ENCODE data around the gene DEGS2. TPM values are rescaled to one million over a fixed set of nuclear protein-coding genes. Genes with fewer than 3 reads are reported as not detected.

The DEGS2 gene
- total RNA-seq, 1 experiment from 2014 or later: not detected

DNA sequence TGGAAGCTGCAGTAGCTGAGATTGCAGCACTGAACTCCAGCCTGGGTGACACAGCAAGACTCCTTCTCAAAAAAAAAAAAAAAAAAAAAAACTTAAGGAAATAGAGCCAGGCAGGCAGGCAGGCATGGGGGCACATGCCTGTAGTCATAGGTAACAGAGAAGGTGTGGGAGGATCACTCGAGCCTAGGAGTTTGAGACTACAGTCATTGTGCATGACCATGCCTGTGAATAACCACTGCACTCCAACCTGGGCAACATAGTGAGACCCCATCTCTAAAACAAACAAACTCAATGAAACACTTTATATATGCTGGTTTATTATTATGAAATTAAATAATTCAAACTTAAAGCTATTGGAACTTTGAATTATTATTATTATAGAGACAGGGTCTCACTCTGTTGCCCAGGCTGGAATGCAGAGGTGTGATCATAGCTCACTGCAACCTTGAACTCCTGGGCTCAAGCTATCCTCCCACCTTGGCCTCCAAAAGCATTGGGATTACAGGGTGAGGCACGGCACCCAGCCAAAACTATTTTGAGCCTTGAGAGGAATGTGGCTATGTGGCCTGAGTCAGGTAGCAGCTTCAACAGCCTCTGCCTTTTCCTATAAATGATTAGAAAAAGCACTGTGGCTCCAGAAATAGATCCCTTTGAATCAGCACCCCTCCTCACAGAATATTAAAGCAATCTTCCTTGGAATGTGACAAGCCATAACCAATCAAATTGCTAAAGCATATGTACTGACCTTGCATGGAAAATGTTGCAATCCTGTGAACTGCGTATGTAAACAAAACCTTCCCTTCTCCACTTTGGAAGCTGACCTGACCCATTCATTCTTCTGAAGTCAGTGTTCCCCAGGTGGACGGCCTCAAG, 44.8 kb upstream of the DEGS2 start:
- no peaks in the 10 kb centered on the region for H3K9me3 ChIP-seq (ENCODE audit: low read depth, low read length, poor library complexity, severe bottlenecking)
- no peaks in the 10 kb centered on the region for H3K36me3 ChIP-seq (ENCODE audit: insufficient read depth, low read length, poor library complexity, severe bottlenecking)
- TF ChIP-seq, protein P1, sequence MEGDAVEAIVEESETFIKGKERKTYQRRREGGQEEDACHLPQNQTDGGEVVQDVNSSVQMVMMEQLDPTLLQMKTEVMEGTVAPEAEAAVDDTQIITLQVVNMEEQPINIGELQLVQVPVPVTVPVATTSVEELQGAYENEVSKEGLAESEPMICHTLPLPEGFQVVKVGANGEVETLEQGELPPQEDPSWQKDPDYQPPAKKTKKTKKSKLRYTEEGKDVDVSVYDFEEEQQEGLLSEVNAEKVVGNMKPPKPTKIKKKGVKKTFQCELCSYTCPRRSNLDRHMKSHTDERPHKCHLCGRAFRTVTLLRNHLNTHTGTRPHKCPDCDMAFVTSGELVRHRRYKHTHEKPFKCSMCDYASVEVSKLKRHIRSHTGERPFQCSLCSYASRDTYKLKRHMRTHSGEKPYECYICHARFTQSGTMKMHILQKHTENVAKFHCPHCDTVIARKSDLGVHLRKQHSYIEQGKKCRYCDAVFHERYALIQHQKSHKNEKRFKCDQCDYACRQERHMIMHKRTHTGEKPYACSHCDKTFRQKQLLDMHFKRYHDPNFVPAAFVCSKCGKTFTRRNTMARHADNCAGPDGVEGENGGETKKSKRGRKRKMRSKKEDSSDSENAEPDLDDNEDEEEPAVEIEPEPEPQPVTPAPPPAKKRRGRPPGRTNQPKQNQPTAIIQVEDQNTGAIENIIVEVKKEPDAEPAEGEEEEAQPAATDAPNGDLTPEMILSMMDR (conservative IDR thresholded peaks at IDR 0.05; ENCODE audit: low read depth, low read length): no peak
- no peak for TF ChIP-seq EZH2 (IDR thresholded peaks at IDR 0.05; ENCODE audit: borderline replicate concordance, low read depth, low read length, poor library complexity, severe bottlenecking)
- intact Hi-C loops (cut with micrococcal nuclease; ENCODE audit: unreplicated experiment): no loop called here
- H3K4me1 ChIP-seq (ENCODE audit: insufficient read depth, low read length, poor library complexity, severe bottlenecking): peaks cover 31% of the 10 kb centered on the region
- ChIA-PET CTCF (interaction anchor here (1.0 kb wide), 1 partner anchor 11 kb away, joined by 5 read pairs; no protein-coding TSS in a partner anchor), POLR2A (ENCODE audit: low non-redundant PET) (no interaction called here)
- no peak for DNase-seq (ENCODE audit: low spot score)
- no peak overlapping the region for H3K4me3 ChIP-seq (ENCODE audit: low read depth, low read length, poor library complexity, severe bottlenecking)
- H3K27me3 ChIP-seq (replicated peaks; ENCODE audit: insufficient read depth, low read depth, low read length, poor library complexity): no peaks in the 10 kb centered on the region
- BruUV-seq (replicated peaks): no TSS peak
- H3K27ac ChIP-seq (ENCODE audit: low read depth, low read length, poor library complexity, severe bottlenecking): no peak overlapping the region

DNA sequence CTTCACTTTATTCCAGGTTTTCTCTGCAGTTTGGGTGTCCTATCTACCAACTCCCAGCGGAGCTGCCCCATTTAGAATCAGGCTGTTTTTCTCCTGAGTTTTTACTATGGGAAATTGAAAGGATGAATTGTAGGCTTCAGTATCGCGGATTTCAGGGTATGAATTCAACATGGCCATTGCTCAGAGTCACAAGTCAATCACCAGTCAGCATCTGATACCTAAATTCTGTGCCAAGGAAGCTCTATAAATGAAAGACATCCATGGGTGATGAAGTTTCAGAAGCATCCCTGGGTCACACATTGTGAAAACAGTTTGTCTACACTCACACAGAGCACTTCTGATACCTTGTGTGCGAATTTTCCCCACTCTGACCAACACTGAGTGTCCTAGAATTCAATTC, 43.7 kb upstream of the DEGS2 start:
- no peaks in the 10 kb centered on the region for H3K27me3 ChIP-seq (replicated peaks; ENCODE audit: insufficient read depth, low read depth, low read length, poor library complexity)
- TF ChIP-seq, protein P1 (conservative IDR thresholded peaks at IDR 0.05; ENCODE audit: low read depth, low read length): no peak
- TF ChIP-seq EZH2 (IDR thresholded peaks at IDR 0.05; ENCODE audit: borderline replicate concordance, low read depth, low read length, poor library complexity, severe bottlenecking): no peak
- no peaks in the 10 kb centered on the region for H3K9me3 ChIP-seq (ENCODE audit: low read depth, low read length, poor library complexity, severe bottlenecking)
- no peaks in the 10 kb centered on the region for H3K36me3 ChIP-seq (ENCODE audit: insufficient read depth, low read length, poor library complexity, severe bottlenecking)
- DNase-seq (ENCODE audit: low spot score): no peak
- POLR2A ChIA-PET (ENCODE audit: low non-redundant PET): interaction anchor here (0.6 kb wide), 1 partner anchor 10 kb away, joined by 4 read pairs; no protein-coding TSS in a partner anchor
- peak overlapping the region; percentile 18 for H3K4me3 ChIP-seq (ENCODE audit: low read depth, low read length, poor library complexity, severe bottlenecking)
- BruUV-seq (replicated peaks): no TSS peak
- H3K27ac ChIP-seq (ENCODE audit: low read depth, low read length, poor library complexity, severe bottlenecking): peak overlapping the region; percentile 15
- CTCF ChIA-PET: interaction anchor here (0.6 kb wide), 1 partner anchor 63 kb away, joined by 4 read pairs; no protein-coding TSS in a partner anchor
- intact Hi-C loops (cut with micrococcal nuclease; ENCODE audit: unreplicated experiment): no loop called here
- peaks cover 31% of the 10 kb centered on the region for H3K4me1 ChIP-seq (ENCODE audit: insufficient read depth, low read length, poor library complexity, severe bottlenecking)

DNA sequence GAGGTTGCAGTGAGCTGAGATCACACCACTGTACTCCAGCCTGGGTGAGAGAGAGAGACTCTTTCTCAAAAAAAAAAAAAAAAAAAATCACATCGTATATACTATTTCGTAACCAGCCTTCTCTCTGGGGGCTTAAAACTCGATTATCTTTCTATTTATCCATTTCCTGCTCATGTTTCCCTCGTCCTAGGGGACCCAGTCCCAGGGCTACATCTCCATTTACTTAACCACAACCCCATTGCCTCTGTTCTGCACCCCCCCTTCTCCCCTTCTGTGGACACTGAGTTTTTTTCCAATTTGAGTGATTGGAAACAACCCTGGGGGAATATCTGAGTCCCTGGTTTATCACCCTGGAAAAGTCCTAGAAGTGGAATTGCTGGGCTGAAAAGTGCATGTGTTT, 43.3 kb upstream of the DEGS2 start:
- Histone ChIP-seq H3K36me3 (ENCODE audit: insufficient read depth, low read length, poor library complexity, severe bottlenecking) (no peaks in the 10 kb centered on the region), H3K9me3 (ENCODE audit: low read depth, low read length, poor library complexity, severe bottlenecking) (no peaks in the 10 kb centered on the region), H3K27ac (ENCODE audit: low read depth, low read length, poor library complexity, severe bottlenecking) (peak overlapping the region; percentile 15), H3K4me1 (ENCODE audit: insufficient read depth, low read length, poor library complexity, severe bottlenecking) (peaks cover 31% of the 10 kb centered on the region), H3K4me3 (ENCODE audit: low read depth, low read length, poor library complexity, severe bottlenecking) (peak overlapping the region; percentile 18), H3K27me3 (replicated peaks; ENCODE audit: insufficient read depth, low read depth, low read length, poor library complexity) (no peaks in the 10 kb centered on the region)
- intact Hi-C loops (cut with micrococcal nuclease; ENCODE audit: unreplicated experiment): no loop called here
- CTCF ChIA-PET: no interaction called here
- POLR2A ChIA-PET (ENCODE audit: low non-redundant PET): interaction anchor here (0.6 kb wide), 2 partner anchors 10 to 42 kb away, joined by 4 to 5 read pairs; no protein-coding TSS in a partner anchor
- TF ChIP-seq EZH2 (IDR thresholded peaks at IDR 0.05; ENCODE audit: borderline replicate concordance, low read depth, low read length, poor library complexity, severe bottlenecking): no peak
- TF ChIP-seq, protein P1 (conservative IDR thresholded peaks at IDR 0.05; ENCODE audit: low read depth, low read length): no peak
- BruUV-seq (replicated peaks): no TSS peak
- DNase-seq (ENCODE audit: low spot score): peak; percentile 89

Data from A673 (cell line).